ENCODE measurements around the gene DLGAP4.

- TF ChIP-seq, protein P1, sequence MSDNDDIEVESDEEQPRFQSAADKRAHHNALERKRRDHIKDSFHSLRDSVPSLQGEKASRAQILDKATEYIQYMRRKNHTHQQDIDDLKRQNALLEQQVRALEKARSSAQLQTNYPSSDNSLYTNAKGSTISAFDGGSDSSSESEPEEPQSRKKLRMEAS (IDR thresholded peaks at IDR 0.05), result no peak
- TF ChIP-seq CTCF (IDR thresholded peaks at IDR 0.05; ENCODE audit: control extremely low read depth in 1 of 3, insufficient read depth in 1 of 3, low read depth in 1 of 3, low read length in 3 of 3), result no peak
- no peak for TF ChIP-seq CEBPB (IDR thresholded peaks at IDR 0.05; ENCODE audit: low read depth, low read length)
- TF ChIP-seq POLR2A (IDR thresholded peaks at IDR 0.05; ENCODE audit: control extremely low read depth in 1 of 2, low read depth in 2 of 2, low read length in 2 of 2), result no peak
- TF ChIP-seq SRF (IDR thresholded peaks at IDR 0.05; ENCODE audit: low read depth, low read length), result no peak
These were observed 3.0 kb upstream of the DLGAP4 start for GRCh38 chr20:36303020-36303595.

Measured in H1 (cell line).